ENCODE results near the gene PKP4. TPM values are rescaled to one million over a fixed set of nuclear protein-coding genes. Genes with fewer than 3 reads are reported as not detected.

The PKP4 gene
- total and polyA plus RNA-seq, 2 of the 8 experiments (the other 6 are each of a cell fraction or from before 2014, with no cell fraction given): 48.2 to 88.0 TPM

DNA sequence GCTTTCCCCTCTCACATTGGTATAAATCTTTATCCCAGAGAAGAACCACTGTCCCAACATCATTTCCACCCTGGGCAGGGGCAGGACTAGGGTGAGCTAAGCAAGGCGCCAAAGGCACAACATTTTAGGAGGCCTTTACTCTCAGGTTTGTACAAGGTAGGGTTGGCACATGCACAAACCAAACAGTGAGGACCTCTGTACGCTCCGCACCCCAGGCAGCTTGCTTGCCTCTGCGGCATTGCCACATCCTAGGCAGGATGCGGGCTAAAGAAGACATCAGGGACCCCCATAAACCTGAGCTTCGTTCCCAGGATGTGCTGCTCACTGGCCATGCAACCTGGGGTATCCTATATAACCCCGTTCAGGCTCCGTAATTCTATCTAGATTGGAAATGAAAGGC, 210.2 kb downstream of the PKP4 start:
- Histone ChIP-seq H3K23me2 (ENCODE audit: low read depth, low read length) (no peaks in the 10 kb centered on the region), H3K79me2 (ENCODE audit: control insufficient read depth in 1 of 2, insufficient read depth in 2 of 2, low read length in 2 of 2) (no peaks in the 10 kb centered on the region), H2AK5ac (ENCODE audit: low read depth, low read length) (no peak overlapping the region), H2AFZ (ENCODE audit: low read length) (no peak overlapping the region), H4K20me1 (replicated peaks in 1 of 2; ENCODE audit: control insufficient read depth in 1 of 2, insufficient read depth in 2 of 2, low read length in 2 of 2) (no peaks in the 10 kb centered on the region), H3K9ac (replicated peaks in 1 of 4; ENCODE audit: extremely low read depth in 1 of 4, low read depth in 3 of 4, low read length in 3 of 4) (no peak overlapping the region), H2BK5ac (ENCODE audit: low read depth, low read length) (no peak overlapping the region), H3K79me1 (ENCODE audit: low read depth, low read length) (no peaks in the 10 kb centered on the region), H3K4me1 (replicated peaks in 1 of 4; ENCODE audit: control insufficient read depth in 3 of 4, insufficient read depth in 4 of 4, low read length in 3 of 4) (no peaks in the 10 kb centered on the region), H3K23ac (ENCODE audit: insufficient read length) (no peak overlapping the region), H4K91ac (replicated peaks; ENCODE audit: insufficient read length, low read length) (no peak overlapping the region), H3K27me3 (replicated peaks in 1 of 4; ENCODE audit: control insufficient read depth in 3 of 4, extremely low read depth in 1 of 4, insufficient read depth in 3 of 4, low read length in 3 of 4) (no peaks in the 10 kb centered on the region), H2BK12ac (ENCODE audit: low read depth, low read length) (no peak overlapping the region), H3K36me3 (ENCODE audit: control insufficient read depth in 2 of 4, insufficient read depth in 4 of 4, low read length in 3 of 4) (peaks cover 12 to 69% (median 22%) of the 10 kb centered on the region in 4 experiments; a peak in 7 of 8 replicates), H3K27ac (ENCODE audit: low read depth, low read length) (no peak overlapping the region), H4K8ac (ENCODE audit: extremely low read depth, insufficient read depth, low read length) (no peak overlapping the region), H2BK120ac (replicated peaks; ENCODE audit: low read depth, low read length) (no peak overlapping the region), H3K4ac (replicated peaks; ENCODE audit: insufficient read length, low read depth, low read length) (no peak overlapping the region), H3K18ac (ENCODE audit: extremely low read depth, low read length) (no peak overlapping the region), H3K9me3 (ENCODE audit: insufficient read depth in 2 of 2, low read depth in 1 of 2, low read length in 1 of 2) (no peaks in the 10 kb centered on the region), H3K4me2 (ENCODE audit: insufficient read depth in 1 of 2, low read depth in 2 of 2, low read length in 2 of 2) (no peak overlapping the region), H3K4me3 (ENCODE audit: extremely low read depth in 1 of 4, insufficient read depth in 2 of 4, low read depth in 3 of 4, low read length in 4 of 4) (no peak overlapping the region), H4K5ac (ENCODE audit: insufficient read length, low read depth, low read length) (no peak overlapping the region), H3K56ac (replicated peaks; ENCODE audit: insufficient read length, low read depth, low read length) (no peak overlapping the region), H2BK20ac (ENCODE audit: low read length) (no peak overlapping the region), H2BK15ac (ENCODE audit: low read length) (no peak overlapping the region), H3K14ac (ENCODE audit: insufficient read length) (no peak overlapping the region)
- WGBS, 2 experiments (ENCODE audit: extremely low coverage in 1 of 2, insufficient coverage in 1 of 2, insufficient read length in 1 of 2, insufficient replicate concordance in 2 of 2, low coverage in 1 of 2, low lambda C conversion rate in 2 of 2, missing lambda C conversion rate in 1 of 2): 92% methylated on average over 8 of the region's 8 CpGs; no CpG with 5 or more reads in 1 of the 2 experiments
- ChIA-PET CTCF (ENCODE audit: partially characterized antibody) (interaction anchor here (0.8 to 1.9 kb wide), 9 partner anchors 11 to 643 kb away, joined by 3 to 11 read pairs (median 4); no protein-coding TSS in a partner anchor), POLR2A (ENCODE audit: partially characterized antibody) (interaction anchor here (0.5 kb wide), 1 partner anchor 1716 kb away, joined by 3 read pairs; no protein-coding TSS in a partner anchor)
- no peak for DNase-seq (ENCODE audit: low read depth in 1 of 2, low spot score in 2 of 2)
- FAIRE-seq: no peak
